Stomach (tissue), 9 donors: ENCODE results near the gene PITPNB. TPM values are rescaled to one million over a fixed set of nuclear protein-coding genes. Genes with fewer than 3 reads are reported as not detected.

ENCODE experiments used
- DNase-seq, 2 donors: peaks; one replicate each; pipeline versions ENCODE4 v3.0.0 to v3.0.0-alpha.2; 2013 to 2019
- H3K27ac ChIP-seq, 5 donors: fragments of 200-600 bp in 4 of 5; sonication (generic) in 4 of 5; one replicate each; pipeline ENCODE4 v1.5.1; 2013 to 2019; ENCODE audit warnings: mild to moderate bottlenecking in 1 of 5, moderate library complexity in 1 of 5
- H3K27me3 ChIP-seq, 3 donors: fragments of 200-600 bp; sonication (generic); one replicate each; pipeline ENCODE4 v1.5.1; 2017 to 2019; ENCODE audit warnings: mixed run types in 1 of 3
- H3K36me3 ChIP-seq, 4 donors: fragments of 200-600 bp; sonication (generic); 1 replicate in 3 of 4; 2 replicates in 1 of 4; pipeline ENCODE4 v1.5.1; 2016 to 2019
- H3K4me1 ChIP-seq, 4 donors: fragments of 200-600 bp; sonication (generic); one replicate each; pipeline ENCODE4 v1.5.1; 2016 to 2019
- H3K4me3 ChIP-seq, 4 donors: fragments of 200-600 bp; sonication (generic) in 3 of 4; one replicate each; pipeline ENCODE4 v1.5.1; 2016 to 2019; ENCODE audit warnings: mild to moderate bottlenecking in 1 of 4
- H3K9me3 ChIP-seq, 4 donors: fragments of 200-600 bp; sonication (generic); one replicate each; pipeline ENCODE4 v1.5.1; 2016 to 2019
- CTCF ChIP-seq, 7 experiments: fragments of 450-650 bp in 4 of 7; fragments of 200-600 bp in 3 of 7; sonication (generic) in 3 of 7; IDR thresholded peaks; one replicate each; pipeline ENCODE4 v1.5.1; 2016 to 2019; ENCODE audit warnings: antibody characterized with exemption in 7 of 7, control low read depth in 2 of 7, mild to moderate bottlenecking in 1 of 7
- EP300 ChIP-seq: sonication (generic); formaldehyde crosslinking; IDR thresholded peaks from one replicate; pipeline ENCODE4 v1.6.1; 2017; ENCODE audit warnings: antibody characterized with exemption
- POLR2A ChIP-seq, 4 donors: fragments of 450-650 bp; IDR thresholded peaks; one replicate each; pipeline ENCODE4 v1.6.1; 2016; ENCODE audit warnings: antibody characterized with exemption in 4 of 4, control low read depth in 2 of 4, mild to moderate bottlenecking in 1 of 4, moderate library complexity in 1 of 4
- POLR2AphosphoS5 ChIP-seq, 3 donors: sonication (generic); formaldehyde crosslinking; IDR thresholded peaks; one replicate each; pipeline ENCODE4 v1.6.1; 2016; ENCODE audit warnings: antibody characterized with exemption in 3 of 3
- whole genome bisulfite sequencing, 5 donors: extraction: QIAGEN DNeasy Blood & Tissue Kit in 3 of 5; methylation state at CpG; one replicate each; pipeline versions ENCODE4 v1.1.5 to v1.1.7; 2013 to 2018; 5-methylcytosine and 5-hydroxymethylcytosine counted together
- intact Hi-C: fragments of 100-400 bp; cut with DNase I; formaldehyde crosslinking; loops from one replicate; pipeline ENCODE4 v1.15.1; 2023; ENCODE audit warnings: low total_unique reads
- polyA plus RNA-seq, 3 donors: library from polyadenylated mRNA; stranded (reverse); fragments of 200-250 nt; gene quantifications; one replicate each; pipeline ENCODE4 v1.2.3, GENCODE V29; 2013
- total RNA-seq, 5 donors: library from RNA; depleted of rRNA; stranded (reverse); fragments of >200 nt; gene quantifications; one replicate each; pipeline versions ENCODE4 v1.1.0 to v1.2.3, GENCODE V29; 2014 to 2016
- donor health status: healthy with polysubstance abuse.
- donor health status: Bipolar disorder and iron deficiency.
- donor health status: healthy.

The PITPNB gene
- total and polyA plus RNA-seq, 8 donors = 6.7 to 91.6 (median 29.9) TPM

GRCh38 chr22:27952091-27952490, 33.0 kb upstream of the PITPNB start:
- TF ChIP-seq EP300 (no peak), POLR2A (IDR thresholded peaks at IDR 0.05) (no peak), CTCF (IDR thresholded peaks at IDR 0.05) (no peak), POLR2AphosphoS5 (IDR thresholded peaks at IDR 0.05) (no peak)
- H3K27ac ChIP-seq = no peak overlapping the region
- H3K4me3 ChIP-seq = no peak overlapping the region
- peaks cover 0 to 10% (median 4%) of the 10 kb centered on the region in 4 donors for H3K4me1 ChIP-seq
- intact Hi-C loops = no loop called here
- H3K27me3 ChIP-seq = no peaks in the 10 kb centered on the region
- no peaks in the 10 kb centered on the region for H3K36me3 ChIP-seq
- H3K9me3 ChIP-seq = no peaks in the 10 kb centered on the region
- no peak for DNase-seq
- WGBS, 5 donors = 70 to 90% (median 73%) methylated on average over 3 of the region's 3 CpGs

- WGBS, 5 donors = 68 to 78% (median 75%) methylated on average over 3 of the region's 3 CpGs
- H3K36me3 ChIP-seq = no peaks in the 10 kb centered on the region
- H3K9me3 ChIP-seq = no peaks in the 10 kb centered on the region
- H3K27me3 ChIP-seq = no peaks in the 10 kb centered on the region
- intact Hi-C loops = no loop called here
- H3K4me1 ChIP-seq = peaks cover 0 to 10% (median 4%) of the 10 kb centered on the region in 4 donors
- no peak overlapping the region for H3K27ac ChIP-seq
- no peak for TF ChIP-seq EP300
- no peak for TF ChIP-seq POLR2AphosphoS5 (IDR thresholded peaks at IDR 0.05)
- TF ChIP-seq CTCF (IDR thresholded peaks at IDR 0.05) = no peak
- no peak for TF ChIP-seq POLR2A (IDR thresholded peaks at IDR 0.05)
- no peak for DNase-seq
- H3K4me3 ChIP-seq = no peak overlapping the region
These were observed 30.4 kb upstream of the PITPNB start for GRCh38 chr22:27949421-27949820.

GRCh38 chr22:27948569-27948968, 29.5 kb upstream of the PITPNB start:
- Histone ChIP-seq H3K27ac (no peak overlapping the region), H3K9me3 (no peaks in the 10 kb centered on the region), H3K36me3 (no peaks in the 10 kb centered on the region), H3K4me3 (no peak overlapping the region), H3K4me1 (peaks cover 0 to 10% (median 4%) of the 10 kb centered on the region in 4 donors), H3K27me3 (no peaks in the 10 kb centered on the region)
- no peak for DNase-seq
- no peak for TF ChIP-seq POLR2AphosphoS5 (IDR thresholded peaks at IDR 0.05)
- no peak for TF ChIP-seq CTCF (IDR thresholded peaks at IDR 0.05)
- no peak for TF ChIP-seq EP300
- TF ChIP-seq POLR2A (IDR thresholded peaks at IDR 0.05) = no peak
- intact Hi-C loops = no loop called here
- WGBS, 5 donors = 78 to 97% (median 95%) methylated on average over 2 of the region's 2 CpGs

GRCh38 chr22:27947448-27947847, 28.4 kb upstream of the PITPNB start:
- WGBS, 5 donors = 50 to 75% (median 58%) methylated on average over 4 of the region's 4 CpGs
- TF ChIP-seq POLR2AphosphoS5 (IDR thresholded peaks at IDR 0.05) = no peak
- TF ChIP-seq CTCF (IDR thresholded peaks at IDR 0.05) = no peak
- TF ChIP-seq EP300 = no peak
- no peak for TF ChIP-seq POLR2A (IDR thresholded peaks at IDR 0.05)
- Histone ChIP-seq H3K9me3 (no peaks in the 10 kb centered on the region), H3K27ac (no peak overlapping the region), H3K4me1 (peaks cover 0 to 6% (median 3%) of the 10 kb centered on the region in 4 donors), H3K4me3 (no peak overlapping the region), H3K36me3 (peaks cover 0 to 7% (median 3%) of the 10 kb centered on the region in 4 donors), H3K27me3 (no peaks in the 10 kb centered on the region)
- intact Hi-C loops = no loop called here
- DNase-seq = no peak
